SK-N-MC (cell line): ENCODE data around the gene DHX8.

Source experiments
- DNase-seq: peaks from one replicate; pipeline ENCODE4 v3.0.0-alpha.2; 2011; ENCODE audit warnings: low read depth, low spot score
- H3K27ac ChIP-seq: fragments of 200-600 bp; sonication (generic); 2 replicates; pipeline ENCODE4 v1.5.1; 2016; ENCODE audit warnings: mixed run types
- H3K36me3 ChIP-seq: fragments of 200-600 bp; sonication (generic); 2 replicates; pipeline ENCODE4 v1.6.1; 2017; ENCODE audit warnings: antibody characterized with exemption, low read length, mixed read lengths; ENCODE audit not compliant: insufficient read depth
- H3K4me3 ChIP-seq: fragments of 200-600 bp; sonication (generic); 2 replicates; pipeline ENCODE4 v1.5.1; 2016
- H3K9ac ChIP-seq: fragments of 200-600 bp; sonication (generic); 2 replicates; pipeline ENCODE4 v1.8.0; 2017; ENCODE audit warnings: mixed run types, mixed read lengths; ENCODE audit not compliant: insufficient read length
- H3K9me3 ChIP-seq: fragments of 200-600 bp; sonication (generic); 2 replicates; pipeline ENCODE4 v1.6.1; 2017; ENCODE audit warnings: low read depth, mild to moderate bottlenecking, antibody characterized with exemption, low read length, moderate library complexity, mixed read lengths
- EZH2 ChIP-seq: fragments of 200-600 bp; sonication (generic); IDR thresholded peaks from one replicate; pipeline ENCODE4 v1.6.1; 2017; ENCODE audit warnings: antibody characterized with exemption
- FOXP2 ChIP-seq: optimal IDR thresholded peaks from 2 replicates; pipeline ENCODE3; 2011; ENCODE audit warnings: mild to moderate bottlenecking, moderate library complexity; ENCODE audit not compliant: insufficient read depth; ENCODE audit errors: extremely low read length, control extremely low read depth
- POLR2AphosphoS5 ChIP-seq: IDR thresholded peaks from 2 replicates; pipeline ENCODE4 v1.6.1; 2012; ENCODE audit warnings: mild to moderate bottlenecking, low read depth, low read length, borderline replicate concordance

Gene DHX8

DNA sequence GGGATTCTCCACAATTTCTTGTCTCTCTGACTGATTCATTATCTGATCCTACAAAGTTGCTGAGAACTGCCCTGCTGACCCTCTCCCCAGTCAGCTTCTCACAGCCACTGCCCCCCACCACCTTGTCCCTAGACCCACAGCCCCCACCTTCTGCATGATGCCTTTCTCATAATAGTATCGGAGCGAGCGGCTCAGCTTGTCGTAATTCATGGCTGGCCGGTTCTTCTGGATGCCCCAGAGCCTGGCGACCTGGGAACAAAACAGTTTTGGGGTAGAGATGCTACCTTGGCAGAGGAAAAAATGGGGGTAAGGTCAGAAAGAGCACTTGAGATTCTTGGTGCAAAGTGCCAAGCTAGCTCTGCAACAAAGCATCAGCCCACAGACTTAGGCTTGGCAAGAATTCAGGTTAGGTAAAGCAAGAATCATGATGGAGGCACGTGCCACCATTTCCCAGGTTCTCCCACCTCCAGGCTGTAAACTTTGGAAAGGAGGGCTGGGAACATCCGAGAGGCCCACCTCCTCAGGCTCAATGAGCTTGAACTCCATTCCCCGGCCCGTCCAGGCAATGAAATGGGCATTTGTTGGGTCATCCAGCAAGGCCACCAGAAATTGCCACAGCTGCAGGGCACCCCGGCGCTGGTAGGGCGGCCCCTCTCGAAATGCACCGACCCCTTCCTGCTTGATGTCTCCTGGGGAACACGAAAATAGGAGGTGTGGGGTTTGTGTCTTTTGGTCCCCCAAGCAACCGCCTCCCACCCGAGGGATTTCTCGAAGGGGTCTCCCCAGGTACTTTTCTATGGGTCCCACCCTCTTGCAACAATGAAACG is 45.4 kb downstream of the DHX8 start:
- no peaks in the 10 kb centered on the region for H3K9me3 ChIP-seq
- peaks cover 10% of the 10 kb centered on the region; the same call in 1 of the 2 replicates for H3K36me3 ChIP-seq
- H3K4me3 ChIP-seq: no peak overlapping the region
- TF ChIP-seq EZH2: no peak
- no peak for TF ChIP-seq FOXP2
- TF ChIP-seq POLR2AphosphoS5: no peak
- H3K27ac ChIP-seq: no peak overlapping the region
- no peak for DNase-seq
- no peak overlapping the region for H3K9ac ChIP-seq

- DNase-seq: no peak
These were observed 46.1 kb downstream of the DHX8 start for GRCh38 chr17:43529947-43530287.

GRCh38 chr17:43530288-43531081 is 46.7 kb downstream of the DHX8 start:
- no peaks in the 10 kb centered on the region for H3K36me3 ChIP-seq
- H3K9ac ChIP-seq: no peak overlapping the region
- TF ChIP-seq POLR2AphosphoS5 (peak; percentile 46), FOXP2 (no peak)
- peak; percentile 56 for DNase-seq
- no peaks in the 10 kb centered on the region for H3K9me3 ChIP-seq
- no peak overlapping the region for H3K27ac ChIP-seq
- no peak overlapping the region for H3K4me3 ChIP-seq

More at GRCh38 chr17:43529947-43530287, 46.1 kb downstream of the DHX8 start:
- H3K27ac ChIP-seq: no peak overlapping the region
- H3K4me3 ChIP-seq: no peak overlapping the region
- H3K9ac ChIP-seq: no peak overlapping the region
- H3K36me3 ChIP-seq: peaks cover 3% of the 10 kb centered on the region; the same call in 1 of the 2 replicates
- TF ChIP-seq EZH2 (no peak), POLR2AphosphoS5 (no peak), FOXP2 (no peak)
- H3K9me3 ChIP-seq: no peaks in the 10 kb centered on the region

GRCh38 chr17:43531082-43531378 is 47.3 kb downstream of the DHX8 start:
- Histone ChIP-seq H3K9ac (no peak overlapping the region), H3K27ac (no peak overlapping the region), H3K4me3 (no peak overlapping the region), H3K9me3 (no peaks in the 10 kb centered on the region), H3K36me3 (no peaks in the 10 kb centered on the region)
- TF ChIP-seq FOXP2 (no peak), POLR2AphosphoS5 (no peak), EZH2 (no peak)
- DNase-seq: no peak

DNA sequence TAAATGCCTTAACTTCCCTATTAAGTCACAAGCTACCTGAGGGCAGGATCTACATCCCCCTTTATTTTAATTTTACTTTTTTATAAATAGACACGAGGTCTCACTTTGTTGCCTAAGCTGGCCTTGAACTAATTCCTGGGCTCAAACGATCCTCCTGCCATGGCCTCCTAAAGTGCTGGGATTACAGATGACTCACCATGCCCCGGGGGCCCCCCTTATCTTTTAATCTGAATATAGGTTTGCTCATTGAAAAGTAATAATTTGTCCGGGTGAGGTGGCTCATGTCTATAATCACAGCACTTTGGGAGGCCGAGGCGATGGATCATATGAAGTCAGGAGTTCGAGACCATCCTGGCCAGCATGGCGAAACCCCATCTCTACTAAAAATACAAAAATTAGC is 48.2 kb downstream of the DHX8 start:
- no peak for DNase-seq
- Histone ChIP-seq H3K27ac (no peak overlapping the region), H3K9ac (no peak overlapping the region), H3K9me3 (no peaks in the 10 kb centered on the region), H3K36me3 (no peaks in the 10 kb centered on the region), H3K4me3 (no peak overlapping the region)
- TF ChIP-seq EZH2 (no peak), FOXP2 (no peak), POLR2AphosphoS5 (no peak)

DNA sequence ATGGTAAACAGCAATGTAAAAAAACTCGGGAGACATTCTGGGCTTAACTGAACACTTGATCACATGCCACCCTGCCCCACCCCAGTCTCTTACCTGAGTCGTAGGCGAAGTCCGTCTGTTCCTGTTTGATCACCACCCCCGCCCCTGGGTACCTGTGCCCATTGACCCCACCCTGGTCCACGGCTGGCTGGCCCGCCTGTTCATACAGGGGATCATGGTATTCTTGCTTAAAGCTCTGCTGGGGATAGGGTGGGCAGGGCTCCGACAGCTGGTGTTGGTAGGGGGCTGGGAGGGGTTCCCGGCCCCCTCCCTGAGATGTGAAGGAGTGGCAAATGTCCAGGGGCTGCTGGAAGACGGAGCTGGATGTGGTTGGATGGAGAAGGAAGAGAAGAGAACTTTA is 48.8 kb downstream of the DHX8 start:
- Histone ChIP-seq H3K9me3 (no peaks in the 10 kb centered on the region), H3K4me3 (no peak overlapping the region), H3K36me3 (no peaks in the 10 kb centered on the region), H3K27ac (no peak overlapping the region), H3K9ac (no peak overlapping the region)
- DNase-seq: no peak
- TF ChIP-seq POLR2AphosphoS5 (no peak), EZH2 (no peak), FOXP2 (no peak)

DNA sequence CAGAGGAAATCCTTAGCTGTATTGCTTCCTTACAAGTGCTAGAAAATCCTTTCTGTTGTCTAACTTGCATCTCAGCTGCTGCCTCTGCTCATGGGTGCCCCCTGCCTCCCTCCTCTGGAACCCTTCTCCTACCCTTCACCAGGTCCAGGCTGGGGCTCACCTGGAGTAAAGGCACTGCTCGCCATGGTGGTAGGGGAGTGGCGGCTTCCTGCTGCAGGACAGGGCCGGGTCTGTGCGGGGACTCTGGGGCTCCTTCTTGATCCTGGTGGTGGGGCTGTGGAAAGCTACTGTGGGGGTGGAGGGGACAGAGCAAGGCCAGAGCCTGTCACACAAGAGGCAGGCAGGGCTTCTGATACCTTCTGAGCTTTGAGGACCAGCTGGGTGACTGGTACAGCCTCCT is 49.9 kb downstream of the DHX8 start:
- H3K9me3 ChIP-seq: no peaks in the 10 kb centered on the region
- H3K4me3 ChIP-seq: no peak overlapping the region
- DNase-seq: no peak
- TF ChIP-seq FOXP2 (no peak), POLR2AphosphoS5 (no peak), EZH2 (no peak)
- no peaks in the 10 kb centered on the region for H3K36me3 ChIP-seq
- H3K27ac ChIP-seq: no peak overlapping the region
- no peak overlapping the region for H3K9ac ChIP-seq

DNA sequence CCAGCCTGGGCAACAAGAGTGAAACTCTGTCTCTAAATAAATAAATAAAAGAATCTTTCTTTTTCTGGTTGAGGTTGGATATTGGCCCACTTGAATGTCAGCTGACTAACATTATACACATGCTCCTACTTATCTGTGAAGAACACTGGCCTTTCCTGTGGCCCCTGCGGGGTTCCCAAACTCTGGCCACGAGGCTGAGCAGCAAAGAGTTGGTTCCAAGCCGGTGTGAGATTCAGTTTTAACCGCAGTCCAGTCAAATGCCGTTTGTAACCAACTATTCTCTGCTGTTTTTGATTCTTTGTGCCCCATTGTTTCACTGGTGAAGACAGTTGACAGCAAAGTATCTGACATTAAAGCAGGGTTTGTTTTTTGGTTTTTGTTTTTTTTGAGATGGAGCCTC is 51.1 kb downstream of the DHX8 start:
- H3K9ac ChIP-seq: no peak overlapping the region
- DNase-seq: no peak
- no peaks in the 10 kb centered on the region for H3K36me3 ChIP-seq
- no peak overlapping the region for H3K4me3 ChIP-seq
- TF ChIP-seq FOXP2: no peak
- no peak for TF ChIP-seq POLR2AphosphoS5
- no peak for TF ChIP-seq EZH2
- H3K9me3 ChIP-seq: no peaks in the 10 kb centered on the region
- no peak overlapping the region for H3K27ac ChIP-seq
